Tibial nerve (tissue), 3 donors: ENCODE data around the gene OR1K1.

Experiments used
- CTCF ChIP-seq, 5 experiments: fragments of 200-600 bp in 3 of 5; fragments of 450-650 bp in 2 of 5; sonication (generic) in 3 of 5; IDR thresholded peaks; one replicate each; pipeline ENCODE4 v1.5.1; 2016 to 2019; ENCODE audit warnings: antibody characterized with exemption in 5 of 5, mild to moderate bottlenecking in 3 of 5, moderate library complexity in 2 of 5
- POLR2A ChIP-seq, 2 donors: fragments of 450-650 bp; IDR thresholded peaks; one replicate each; pipeline ENCODE4 v1.6.1; 2017; ENCODE audit warnings: antibody characterized with exemption in 2 of 2, mild to moderate bottlenecking in 2 of 2, moderate library complexity in 2 of 2

GRCh38 chr9:122788831-122789230 lies 11.1 kb upstream of the OR1K1 start, which contains the start of gene OR5C1:
- no peak for TF ChIP-seq POLR2A (IDR thresholded peaks at IDR 0.05)
- no peak for TF ChIP-seq CTCF (IDR thresholded peaks at IDR 0.05)
